Activated CD8-positive, alpha-beta memory T cell treated with anti-CD3 and anti-CD28 coated beads for 36 hours (primary cell): Measurements from ENCODE around the gene FLT3LG. TPM values are rescaled to one million over a fixed set of nuclear protein-coding genes. Genes with fewer than 3 reads are reported as not detected.

Source experiments
- CTCF ChIA-PET: fragments of 350-600 bp; sonication (Branson Sonifier 250); formaldehyde crosslinking; loops from one replicate; lab custom pipeline; 2021; ENCODE audit warnings: antibody characterized with exemption; lab: Charles Lee
- POLR2A ChIA-PET: fragments of 350-600 bp; sonication (Branson Sonifier 250); formaldehyde crosslinking; loops from one replicate; lab custom pipeline; 2021; ENCODE audit warnings: antibody characterized with exemption; lab: Charles Lee
- total RNA-seq, 2 experiments: library from RNA; stranded (reverse); gene quantifications; one replicate each; pipeline ENCODE4 v1.2.3, GENCODE V29; 2021

FLT3LG gene
- total RNA-seq, 2 experiments from 2014 or later: 52.2 to 55.1 TPM

GRCh38 chr19:49473501-49473867, 531 bp upstream of the FLT3LG start:
- POLR2A ChIA-PET: interaction anchor here (0.6 to 2.1 kb wide), 7 partner anchors 14 to 121 kb away, joined by 3 to 7 read pairs (median 5); partner anchors contain the start of genes ALDH16A1 and RPL13A

GRCh38 chr19:49474542-49474924, 518 bp downstream of the FLT3LG start:
- POLR2A ChIA-PET: interaction anchor here (0.6 to 1.2 kb wide), 3 partner anchors 14 to 133 kb away, joined by 3 to 5 read pairs (median 4); partner anchors contain the start of gene ALDH16A1
- CTCF ChIA-PET: interaction anchor here (1.1 to 2.3 kb wide), 5 partner anchors 11 to 38 kb away, joined by 3 to 12 read pairs (median 7); partner anchors contain the start of genes ALDH16A1, RPS11 and SLC17A7

More at GRCh38 chr19:49473501-49473867, 531 bp upstream of the FLT3LG start:
- CTCF ChIA-PET: interaction anchor here (0.5 to 5.6 kb wide), 21 partner anchors 9 to 208 kb away, joined by 3 to 36 read pairs (median 4); partner anchors contain the start of genes ALDH16A1, PIH1D1, RPS11 and SLC17A7

DNA sequence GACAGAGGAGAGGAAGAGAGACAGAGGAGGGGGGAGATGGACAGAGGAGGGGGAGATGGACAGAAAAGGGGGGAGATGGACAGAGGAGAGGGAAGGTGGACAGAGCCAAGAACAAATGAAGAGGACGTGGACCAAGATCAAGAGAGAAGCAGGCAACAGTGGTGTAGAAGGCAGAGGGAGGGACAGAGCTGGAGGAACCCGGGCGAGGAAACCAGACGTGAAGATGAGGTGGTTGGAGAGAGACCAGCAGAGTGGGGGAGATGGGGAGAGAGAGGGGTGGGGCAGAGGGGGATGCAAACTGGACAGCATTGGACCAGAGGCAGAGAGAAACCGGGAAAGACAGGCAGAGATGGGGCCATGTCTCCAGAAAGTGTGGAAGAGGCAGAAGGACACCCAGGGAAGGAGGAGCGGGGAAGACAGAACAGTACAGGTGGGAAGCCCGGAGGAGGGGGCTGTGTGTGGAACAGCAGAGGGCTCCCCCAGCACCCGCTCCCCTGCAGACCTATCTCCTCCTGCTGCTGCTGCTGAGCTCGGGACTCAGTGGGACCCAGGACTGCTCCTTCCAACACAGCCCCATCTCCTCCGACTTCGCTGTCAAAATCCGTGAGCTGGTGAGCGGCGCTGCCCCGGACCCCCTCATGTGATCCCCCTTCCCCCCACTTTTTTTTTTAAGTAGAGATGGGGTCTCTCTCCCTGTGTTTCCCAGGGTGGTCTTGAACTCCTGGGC, 1.3 kb downstream of the FLT3LG start:
- CTCF ChIA-PET: interaction anchor here (0.6 to 2.3 kb wide), 12 partner anchors 10 to 201 kb away, joined by 3 to 13 read pairs (median 5); partner anchors contain the start of genes ALDH16A1, RPL13A and RPS11
- POLR2A ChIA-PET: interaction anchor here (0.6 to 1.1 kb wide), 4 partner anchors 14 to 20 kb away, joined by 3 to 4 read pairs (median 4); partner anchors contain the start of gene RPS11

DNA sequence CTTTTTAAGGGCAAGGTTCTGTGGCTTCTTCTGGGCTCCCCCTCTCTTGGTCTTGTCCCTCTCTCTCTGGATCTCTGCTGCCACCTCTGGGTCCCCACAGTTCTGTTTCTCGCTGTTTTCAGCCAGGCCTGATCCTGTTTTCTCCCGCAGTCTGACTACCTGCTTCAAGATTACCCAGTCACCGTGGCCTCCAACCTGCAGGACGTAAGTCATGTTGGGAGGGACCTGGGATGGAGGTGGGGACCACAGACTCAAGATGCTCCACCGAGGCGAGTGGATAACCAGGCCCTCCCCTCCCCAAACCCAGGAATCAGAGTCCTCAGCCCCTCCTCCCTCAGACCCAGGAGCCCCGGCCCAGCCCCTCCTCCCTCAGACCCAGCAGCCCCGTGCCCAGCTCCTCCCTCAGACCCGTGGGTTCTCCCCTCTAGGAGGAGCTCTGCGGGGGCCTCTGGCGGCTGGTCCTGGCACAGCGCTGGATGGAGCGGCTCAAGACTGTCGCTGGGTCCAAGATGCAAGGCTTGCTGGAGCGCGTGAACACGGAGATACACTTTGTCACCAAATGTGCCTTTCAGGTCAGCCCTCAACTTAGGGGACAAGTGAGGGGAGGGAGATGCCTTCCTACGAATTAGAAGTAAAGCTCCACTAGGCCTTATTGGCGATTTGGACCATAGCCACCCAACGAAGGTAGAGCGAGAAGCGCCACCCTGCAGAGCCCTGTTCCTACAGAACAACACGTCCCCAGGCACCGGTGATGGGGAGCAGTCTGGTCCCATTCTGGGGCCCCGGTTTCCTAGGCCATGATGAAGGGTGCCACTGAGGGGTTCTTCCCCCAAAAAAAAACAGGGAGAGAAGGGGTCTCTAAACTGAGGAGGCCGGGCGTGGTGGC, 2.2 kb downstream of the FLT3LG start:
- ChIA-PET POLR2A (interaction anchor here (0.6 to 1.1 kb wide), 3 partner anchors 17 to 69 kb away, joined by 3 to 4 read pairs (median 3); partner anchors contain the start of gene RPS11), CTCF (interaction anchor here (0.6 to 2.3 kb wide), 15 partner anchors 9 to 200 kb away, joined by 3 to 13 read pairs (median 5); partner anchors contain the start of genes ALDH16A1, PIH1D1, RPL13A and RPS11)

GRCh38 chr19:49479975-49480628, 6.1 kb downstream of the FLT3LG start:
- ChIA-PET POLR2A (no interaction called here), CTCF (interaction anchor here (0.7 kb wide), 1 partner anchor 424 kb away, joined by 3 read pairs; no protein-coding TSS in a partner anchor)

GRCh38 chr19:49481020-49481683, 7.1 kb downstream of the FLT3LG start:
- CTCF ChIA-PET: interaction anchor here (0.7 to 1.3 kb wide), 3 partner anchors 22 to 425 kb away, joined by 3 read pairs; no protein-coding TSS in a partner anchor
- POLR2A ChIA-PET: no interaction called here

DNA sequence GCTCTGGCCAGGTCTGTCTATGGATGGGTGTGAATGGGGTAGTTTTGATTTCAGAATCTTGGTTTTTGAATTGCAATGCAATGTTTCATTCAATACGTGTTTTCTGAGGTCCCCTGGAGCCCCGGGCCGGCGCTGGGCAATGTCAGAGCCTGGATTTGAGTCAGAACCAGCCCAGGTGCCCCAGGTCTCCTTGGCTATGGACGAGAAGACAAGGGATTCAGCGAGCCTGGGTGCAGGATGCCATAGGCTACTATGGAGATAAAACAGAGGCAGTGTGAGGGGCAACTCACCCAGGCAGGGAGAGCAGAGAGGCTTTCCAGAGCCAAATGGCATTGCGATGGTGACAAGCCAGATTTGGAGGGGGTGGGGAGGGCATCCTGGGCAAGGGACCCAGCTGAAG, 12.2 kb downstream of the FLT3LG start:
- ChIA-PET POLR2A (no interaction called here), CTCF (interaction anchor here (2.8 kb wide), 1 partner anchor 10 kb away, joined by 12 read pairs; no protein-coding TSS in a partner anchor)

DNA sequence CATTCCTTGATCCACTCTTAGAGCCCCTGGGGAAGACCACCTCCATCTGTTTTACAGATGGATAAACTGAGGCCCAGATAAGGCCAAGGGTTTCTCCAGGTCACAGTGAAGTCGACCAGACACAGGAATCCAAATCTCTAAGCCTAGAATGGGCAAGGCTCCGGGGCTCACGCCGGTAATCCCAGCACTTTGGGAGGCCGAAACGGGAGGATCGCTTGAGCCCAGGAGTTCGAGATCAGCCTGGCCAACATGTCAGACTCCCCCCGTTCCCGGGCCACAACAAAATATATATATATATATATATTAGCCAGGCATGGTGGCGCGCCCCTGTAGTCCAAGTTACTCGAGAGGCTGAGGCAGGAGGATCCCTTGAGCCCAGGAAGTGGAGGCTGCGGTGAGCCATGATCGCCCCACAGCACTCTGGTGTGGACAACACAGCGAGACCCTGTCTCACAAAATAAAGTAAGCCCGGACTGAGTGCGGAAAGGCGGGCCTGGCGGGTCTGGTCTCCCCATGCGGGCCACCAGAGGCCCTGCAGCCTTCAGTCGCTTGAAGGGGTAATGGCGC, 12.8 kb downstream of the FLT3LG start:
- CTCF ChIA-PET: interaction anchor here (1.4 kb wide), 1 partner anchor 11 kb away, joined by 5 read pairs; no protein-coding TSS in a partner anchor
- POLR2A ChIA-PET: interaction anchor here (1.0 to 1.2 kb wide), 3 partner anchors 34 to 153 kb away, joined by 3 to 9 read pairs (median 3); partner anchors contain the start of genes PIH1D1 and RRAS

GRCh38 chr19:49487277-49488045, 13.4 kb downstream of the FLT3LG start, which contains the start of gene RPL13A:
Gene RPL13A, plus strand, starts transcription at chr19:49487608. Its CDS starts 22 bp downstream, at chr19:49487630.
- CTCF ChIA-PET: interaction anchor here (1.0 to 1.9 kb wide), 4 partner anchors 12 to 17 kb away, joined by 3 to 8 read pairs (median 6); partner anchors contain the start of gene FLT3LG

GRCh38 chr19:49488046-49488862, 14.2 kb downstream of the FLT3LG start:
- ChIA-PET CTCF (interaction anchor here (0.5 to 1.9 kb wide), 5 partner anchors 11 to 19 kb away, joined by 3 to 8 read pairs (median 5); partner anchors contain the start of gene FLT3LG), POLR2A (interaction anchor here (0.9 to 1.3 kb wide), 6 partner anchors 8 to 152 kb away, joined by 3 to 14 read pairs (median 5); partner anchors contain the start of genes FLT3LG, PIH1D1, RPS11 and RRAS)

More at GRCh38 chr19:49487277-49488045, 13.4 kb downstream of the FLT3LG start, which contains the start of gene RPL13A:
- POLR2A ChIA-PET: interaction anchor here (0.9 to 1.3 kb wide), 5 partner anchors 9 to 152 kb away, joined by 3 to 14 read pairs (median 6); partner anchors contain the start of genes FLT3LG, PIH1D1, RPS11 and RRAS

GRCh38 chr19:49488863-49489537, 15.0 kb downstream of the FLT3LG start:
- CTCF ChIA-PET: interaction anchor here (0.5 to 1.9 kb wide), 5 partner anchors 10 to 18 kb away, joined by 4 to 8 read pairs (median 6); partner anchors contain the start of gene FLT3LG
- POLR2A ChIA-PET: interaction anchor here (0.6 to 1.3 kb wide), 6 partner anchors 10 to 37 kb away, joined by 3 to 5 read pairs (median 4); partner anchors contain the start of genes ALDH16A1, FLT3LG and PIH1D1

DNA sequence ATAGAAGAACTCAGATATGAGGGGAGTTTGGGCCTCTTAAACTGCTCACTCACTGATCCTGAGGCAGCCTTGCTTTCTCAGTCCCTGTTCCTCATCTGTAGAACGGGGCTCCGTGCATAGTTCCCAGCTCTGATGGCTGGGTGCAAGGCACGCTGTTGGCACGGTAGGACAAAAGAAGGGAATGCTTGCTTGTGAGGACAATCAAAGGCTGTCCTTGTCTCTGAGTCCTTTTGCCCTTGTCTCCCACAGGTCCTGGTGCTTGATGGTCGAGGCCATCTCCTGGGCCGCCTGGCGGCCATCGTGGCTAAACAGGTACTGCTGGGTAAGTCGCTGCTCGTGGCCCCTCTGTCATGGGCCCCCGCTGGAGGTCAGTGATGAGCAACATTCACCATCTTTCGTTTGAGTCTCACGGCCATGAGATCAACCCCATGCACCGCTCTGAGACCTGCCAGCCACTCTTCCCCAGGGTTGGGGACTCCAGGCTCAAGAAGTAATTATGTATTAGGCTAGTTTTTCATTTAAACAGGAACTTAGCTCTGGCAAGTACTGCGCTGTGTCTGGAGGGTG, 15.7 kb downstream of the FLT3LG start:
- ChIA-PET CTCF (interaction anchor here (0.6 to 1.3 kb wide), 4 partner anchors 9 to 47 kb away, joined by 3 to 6 read pairs (median 4); no protein-coding TSS in a partner anchor), POLR2A (interaction anchor here (0.6 to 1.3 kb wide), 8 partner anchors 10 to 277 kb away, joined by 3 to 5 read pairs (median 4); partner anchors contain the start of genes ALDH16A1, AP2A1, FLT3LG and PIH1D1)

DNA sequence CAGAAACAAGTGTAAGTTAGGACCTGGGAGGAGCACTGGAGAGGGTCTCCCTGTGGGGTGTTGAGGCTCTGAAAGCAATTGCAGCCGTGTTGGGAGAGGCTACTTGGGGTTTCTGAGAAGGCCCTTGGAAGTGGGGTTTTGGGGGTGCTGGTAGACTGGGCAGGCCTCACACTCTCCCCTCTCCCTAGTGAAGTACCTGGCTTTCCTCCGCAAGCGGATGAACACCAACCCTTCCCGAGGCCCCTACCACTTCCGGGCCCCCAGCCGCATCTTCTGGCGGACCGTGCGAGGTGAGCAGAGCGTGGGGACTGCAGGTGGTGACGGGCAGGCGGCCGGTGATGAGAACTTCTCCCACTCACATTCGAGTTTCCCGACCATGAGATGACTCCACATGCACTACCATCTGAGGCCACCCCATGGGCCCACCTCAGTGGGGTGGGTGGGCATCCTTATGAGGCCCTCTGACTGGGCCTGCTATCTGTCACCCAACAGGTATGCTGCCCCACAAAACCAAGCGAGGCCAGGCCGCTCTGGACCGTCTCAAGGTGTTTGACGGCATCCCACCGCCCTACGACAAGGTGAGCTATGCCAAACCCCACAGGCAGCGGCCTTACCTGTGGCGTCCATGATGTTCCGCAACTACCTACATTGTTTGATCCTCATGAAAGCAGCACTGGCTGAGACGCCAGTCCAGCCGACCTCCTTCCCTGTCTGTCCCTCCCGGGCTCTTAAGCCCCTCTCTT, 16.4 kb downstream of the FLT3LG start:
- ChIA-PET CTCF (interaction anchor here (1.0 kb wide), 1 partner anchor 9 kb away, joined by 3 read pairs; no protein-coding TSS in a partner anchor), POLR2A (interaction anchor here (0.7 to 1.2 kb wide), 2 partner anchors 12 to 17 kb away, joined by 3 read pairs; no protein-coding TSS in a partner anchor)
